ELR (cell line): ENCODE results near the gene UBE2J2.
"Not testable (repeated sequence)": the region's sequence is repeated elsewhere in the genome, so short reads cannot be mapped to it uniquely, and the experiment has no call there.

ENCODE experiments used
- DNase-seq: peaks from one replicate; pipeline ENCODE4 v3.0.0-alpha.2; 2015; ENCODE audit warnings: low read depth

UBE2J2 gene

DNA sequence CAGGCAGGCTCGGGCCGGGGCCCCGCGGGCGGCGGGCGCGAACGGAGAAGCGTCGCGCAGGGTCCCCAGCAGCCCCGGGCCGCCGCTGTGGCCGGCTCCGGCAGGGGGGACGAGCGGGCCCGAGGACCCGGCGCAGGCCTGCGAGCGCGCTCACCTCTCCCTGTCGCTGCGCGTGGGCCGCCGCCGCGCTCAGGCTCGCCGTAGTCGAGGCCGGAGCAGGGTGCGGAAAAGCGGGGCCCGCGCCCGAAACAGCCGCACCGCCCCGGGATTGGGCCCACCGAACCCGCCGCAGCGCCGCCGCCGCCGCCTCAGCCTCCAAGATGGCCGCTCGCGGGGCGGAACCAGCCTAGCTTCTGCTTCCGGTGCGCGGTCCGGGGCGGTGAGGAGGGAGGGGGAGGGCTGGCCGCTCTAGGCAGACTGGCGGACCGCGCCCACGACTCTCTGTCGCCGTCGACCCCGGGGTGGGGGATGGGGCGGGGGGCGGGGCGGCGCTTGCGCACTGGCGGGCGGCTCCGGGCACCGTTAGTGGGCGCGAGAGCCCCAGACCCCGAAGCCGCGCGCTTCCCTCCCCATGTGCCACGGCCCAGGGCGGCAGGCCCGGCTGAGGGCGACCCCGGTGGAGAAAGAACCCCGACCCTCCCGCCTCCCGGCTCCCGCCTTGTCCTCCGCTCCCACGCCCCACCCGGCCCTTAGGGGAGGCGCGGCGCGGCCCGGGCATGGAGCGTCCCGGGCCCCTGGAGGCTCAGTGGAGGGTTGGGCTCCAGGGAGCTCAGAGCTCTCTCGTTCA lies at the start of gene UBE2J2:
TSS of gene UBE2J2 (minus strand) at position 343 of the 787 bp plus-strand sequence. CDS start 5,862 bp downstream, outside the sequence.
- DNase-seq, result peak; percentile 92

DNA sequence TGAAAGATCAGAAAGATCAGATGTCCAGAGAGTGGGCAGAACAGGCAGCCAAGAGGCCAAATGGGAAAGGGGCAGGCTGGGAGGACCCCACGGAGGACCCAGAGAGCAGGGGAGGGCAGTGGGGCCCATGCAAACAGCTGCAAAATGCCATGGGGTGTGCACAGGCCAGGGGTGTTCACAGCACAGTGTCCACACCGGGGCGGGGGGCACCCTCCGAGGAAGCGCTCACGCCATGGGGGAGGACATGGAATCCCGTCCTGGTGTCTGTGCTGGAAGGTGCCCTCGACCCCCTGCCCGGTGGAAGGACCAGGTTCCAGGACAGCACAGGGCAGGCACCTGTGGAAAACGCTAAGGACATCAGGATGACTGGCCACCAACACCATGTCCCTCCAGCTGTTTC lies 49.3 kb upstream of the UBE2J2 start:
- DNase-seq, result no peak

DNA sequence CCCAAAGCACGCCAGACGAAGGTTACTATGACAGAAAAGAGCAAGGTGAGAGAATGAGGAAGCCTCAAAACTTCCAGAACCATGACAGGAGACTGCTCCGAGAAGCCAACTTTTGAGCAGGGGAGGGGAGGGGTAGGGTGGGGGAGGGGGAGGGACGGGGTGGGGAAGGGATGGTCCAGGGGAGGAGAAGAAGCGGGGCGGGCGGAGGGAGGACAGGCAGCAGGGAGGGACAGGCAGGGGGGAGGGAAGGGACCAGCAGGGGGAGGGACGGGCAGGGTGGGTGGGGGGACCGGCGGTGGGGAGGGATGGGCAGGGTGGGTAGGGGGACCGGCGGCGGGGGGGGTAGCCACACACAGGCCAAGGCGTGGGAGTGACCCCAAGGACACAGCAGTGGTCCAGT lies 48.8 kb upstream of the UBE2J2 start:
- DNase-seq, result no peak

DNA sequence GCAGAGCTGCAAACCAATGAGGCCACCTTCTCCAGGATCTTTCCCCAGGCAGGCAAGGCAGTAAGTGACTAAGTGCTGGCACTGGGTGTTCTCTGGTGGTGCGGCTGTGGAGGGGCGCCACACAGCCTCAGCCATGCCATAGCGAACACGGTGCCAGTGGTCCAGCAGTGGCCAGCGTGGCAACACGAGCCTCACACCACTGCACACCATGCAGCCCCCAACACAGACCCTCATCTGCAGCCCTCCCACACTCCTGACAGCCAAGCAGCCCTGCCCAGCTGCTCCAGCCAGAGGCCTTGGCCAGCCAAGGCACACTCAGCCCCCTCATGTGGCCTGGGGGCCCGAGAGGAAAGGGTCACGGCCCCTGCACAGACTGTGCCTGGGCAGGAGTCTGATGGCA lies 47.8 kb upstream of the UBE2J2 start:
- DNase-seq, result no peak

DNA sequence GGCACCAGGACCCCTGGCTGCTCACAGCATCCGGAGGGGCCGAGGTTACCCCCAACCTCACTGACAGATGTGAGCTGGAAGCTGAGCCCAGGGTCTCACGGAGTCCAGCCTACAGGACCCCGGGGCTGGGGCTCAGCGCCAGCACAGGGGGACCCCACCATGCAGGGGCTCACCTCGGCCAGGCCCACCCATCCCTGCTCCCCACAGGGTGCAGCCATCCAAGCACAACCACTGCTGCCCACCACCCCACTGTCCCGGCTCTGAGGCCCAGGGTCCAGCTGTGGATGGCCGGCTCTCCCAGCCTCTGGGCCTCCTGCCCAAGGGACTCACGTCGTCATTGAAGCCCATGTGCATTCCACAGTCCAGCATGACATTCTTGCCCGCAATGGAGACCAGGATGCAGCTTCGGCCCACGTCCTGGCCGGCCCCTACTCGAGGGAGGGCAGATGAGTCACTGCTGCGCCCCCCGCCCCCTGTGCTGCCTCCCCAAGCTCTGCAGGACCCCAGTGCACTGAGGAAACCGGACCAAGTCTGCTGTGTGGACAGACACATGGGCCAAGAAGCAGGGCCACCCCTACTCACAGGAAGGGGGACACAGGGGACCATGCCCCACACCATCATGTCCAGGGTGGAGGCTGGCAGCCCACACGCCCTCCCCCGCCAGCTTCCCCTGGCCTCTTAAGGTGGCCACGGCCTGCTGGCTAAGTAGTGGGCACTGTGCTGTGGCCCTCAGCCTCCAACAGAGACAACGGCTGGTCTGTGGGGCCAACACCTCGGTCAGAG lies 47.2 kb upstream of the UBE2J2 start:
- no peak for DNase-seq

DNA sequence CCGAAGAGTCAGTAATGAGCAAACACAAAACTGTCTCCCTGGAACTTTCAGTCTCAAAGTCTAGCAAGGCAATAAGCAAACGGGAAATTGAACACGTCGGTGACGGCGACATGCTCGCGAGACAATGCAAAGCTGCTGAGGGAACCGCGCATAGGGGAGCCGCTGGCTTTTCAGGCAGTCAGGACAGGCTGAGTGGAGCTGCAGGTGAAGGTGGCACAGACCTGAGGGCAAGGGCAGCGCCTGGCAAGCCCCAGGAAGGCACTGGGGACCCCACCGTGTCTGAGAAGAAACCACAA lies 45.9 kb upstream of the UBE2J2 start:
- DNase-seq, result no peak

DNA sequence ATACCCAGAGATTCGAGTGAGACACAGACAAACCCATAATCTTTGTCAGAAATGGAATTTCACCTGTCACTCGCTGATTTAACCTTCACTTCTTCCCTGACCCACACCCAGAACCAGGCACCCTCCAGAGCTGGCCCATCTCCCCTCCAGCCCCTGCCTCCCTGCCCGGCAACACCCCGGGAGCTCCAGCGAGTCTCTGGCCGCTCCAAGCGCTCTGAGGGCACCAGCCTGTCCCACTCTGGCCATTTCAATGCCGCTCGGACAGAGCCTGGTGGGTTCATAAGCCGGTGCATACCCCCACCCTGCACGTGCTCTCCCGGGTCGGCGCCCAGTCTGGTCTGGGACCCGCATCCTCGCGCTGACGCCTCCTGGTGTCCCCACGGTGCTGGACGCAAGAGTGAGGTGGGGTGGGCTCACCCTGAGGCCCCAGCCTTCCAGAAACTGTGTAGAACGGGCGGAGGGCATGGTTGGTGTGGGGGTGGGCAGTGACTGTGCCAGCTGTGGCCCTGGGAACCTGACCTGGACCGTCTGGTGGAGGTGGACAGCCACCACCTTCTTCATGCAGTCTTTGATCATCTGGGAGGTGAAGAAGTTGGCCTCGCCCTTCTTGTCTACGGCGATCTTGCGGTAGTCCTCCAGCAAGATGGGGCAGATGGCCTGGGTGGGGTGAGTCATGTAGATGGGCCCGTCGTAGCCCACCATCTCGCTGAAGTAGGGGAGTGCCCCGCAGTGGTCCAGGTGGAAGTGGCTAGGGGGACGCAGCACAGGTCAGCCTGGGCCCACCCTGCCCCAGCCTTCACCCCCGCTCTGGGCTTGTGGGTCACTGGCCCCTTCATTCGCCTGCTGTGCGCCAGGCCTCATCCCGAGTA lies 45.4 kb upstream of the UBE2J2 start:
- no peak for DNase-seq

DNA sequence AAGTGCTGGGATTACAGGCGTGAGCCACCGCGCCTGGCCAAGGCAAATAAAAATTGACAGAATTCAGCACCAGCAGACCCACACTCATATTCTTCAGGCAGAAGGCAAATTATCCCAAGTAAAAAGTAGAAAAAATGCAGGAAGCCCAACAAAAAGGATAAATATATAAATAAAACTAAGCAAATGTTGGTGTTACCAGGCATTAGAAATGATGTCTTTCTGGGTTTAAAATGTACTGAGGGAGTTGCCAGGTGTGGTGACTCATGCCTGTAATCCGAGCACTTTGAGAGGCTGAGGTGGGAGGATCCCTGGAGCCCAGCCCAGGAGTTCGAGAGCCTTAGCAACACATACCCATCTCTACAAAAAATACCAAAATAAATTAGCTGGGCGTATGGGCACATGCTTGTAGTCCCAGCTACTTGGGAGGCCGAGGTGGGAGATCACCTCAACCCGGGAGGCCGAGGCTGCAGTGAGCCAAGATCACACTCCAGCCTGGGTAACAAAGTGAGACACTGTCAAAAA lies 44.5 kb upstream of the UBE2J2 start:
- DNase-seq, result peak; percentile 88

DNA sequence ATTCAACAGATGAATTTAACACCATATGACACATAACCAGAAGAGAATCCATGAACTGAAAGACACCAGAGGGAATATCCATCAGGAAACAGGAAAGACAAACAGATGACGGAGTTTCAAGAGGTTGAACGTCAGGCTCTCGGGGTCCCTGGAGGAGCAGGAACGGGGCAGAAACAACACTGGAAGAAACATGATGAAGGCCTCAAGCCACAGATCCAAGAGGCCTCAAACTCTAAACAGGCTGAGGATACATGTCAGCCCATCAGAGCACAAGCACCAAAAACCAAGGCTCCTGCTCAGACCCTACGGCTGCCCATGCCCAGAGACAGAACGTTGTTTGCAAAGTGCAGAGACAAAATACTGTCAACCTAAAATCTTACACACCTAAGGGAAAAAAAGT lies 43.8 kb upstream of the UBE2J2 start:
- no peak for DNase-seq

DNA sequence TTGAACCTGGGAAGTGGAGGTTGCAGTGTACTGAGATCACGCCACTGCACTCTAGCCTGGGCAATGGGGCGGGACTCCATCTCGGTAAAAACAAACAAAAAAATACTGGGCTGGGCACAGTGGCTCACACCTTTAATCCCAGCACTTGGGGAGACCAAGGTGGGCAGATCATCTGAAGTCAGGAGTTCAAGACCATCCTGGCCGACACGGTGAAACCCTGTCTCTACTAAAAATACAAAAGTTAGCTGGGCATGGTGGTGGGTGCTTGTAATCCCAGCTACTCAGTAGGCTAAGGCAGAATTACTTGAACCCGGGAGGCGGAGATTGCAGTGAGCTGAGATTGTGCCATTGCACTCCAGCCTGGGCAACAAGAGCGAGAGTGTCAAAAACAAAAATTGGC lies 42.5 kb upstream of the UBE2J2 start:
- not testable (repeated sequence) for DNase-seq

DNA sequence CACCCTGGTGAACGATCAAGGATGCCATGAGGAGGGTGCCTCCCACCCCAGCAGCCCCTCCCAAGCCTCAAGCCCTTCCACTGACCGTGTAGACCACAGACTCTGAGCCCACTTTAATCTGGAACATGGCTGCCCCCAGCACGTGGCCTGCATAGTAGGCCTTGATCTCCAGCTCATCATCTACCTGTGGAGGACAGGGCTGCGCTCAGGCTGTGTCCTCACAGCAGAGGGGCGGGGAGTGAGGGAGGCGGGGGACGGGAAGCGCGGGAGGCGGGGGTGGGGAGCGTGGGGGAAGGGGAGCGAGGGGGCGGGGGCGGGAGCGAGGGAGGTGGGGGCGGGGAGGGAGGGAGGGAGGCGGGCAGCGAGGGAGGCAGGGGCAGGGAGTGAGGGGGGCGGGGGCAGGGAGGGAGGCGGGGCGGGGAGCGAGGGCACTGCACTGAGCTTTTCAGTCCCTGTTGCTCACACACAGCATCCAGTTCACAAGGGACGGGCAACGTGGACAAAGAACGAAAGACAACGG lies 41.8 kb upstream of the UBE2J2 start:
- no peak for DNase-seq

DNA sequence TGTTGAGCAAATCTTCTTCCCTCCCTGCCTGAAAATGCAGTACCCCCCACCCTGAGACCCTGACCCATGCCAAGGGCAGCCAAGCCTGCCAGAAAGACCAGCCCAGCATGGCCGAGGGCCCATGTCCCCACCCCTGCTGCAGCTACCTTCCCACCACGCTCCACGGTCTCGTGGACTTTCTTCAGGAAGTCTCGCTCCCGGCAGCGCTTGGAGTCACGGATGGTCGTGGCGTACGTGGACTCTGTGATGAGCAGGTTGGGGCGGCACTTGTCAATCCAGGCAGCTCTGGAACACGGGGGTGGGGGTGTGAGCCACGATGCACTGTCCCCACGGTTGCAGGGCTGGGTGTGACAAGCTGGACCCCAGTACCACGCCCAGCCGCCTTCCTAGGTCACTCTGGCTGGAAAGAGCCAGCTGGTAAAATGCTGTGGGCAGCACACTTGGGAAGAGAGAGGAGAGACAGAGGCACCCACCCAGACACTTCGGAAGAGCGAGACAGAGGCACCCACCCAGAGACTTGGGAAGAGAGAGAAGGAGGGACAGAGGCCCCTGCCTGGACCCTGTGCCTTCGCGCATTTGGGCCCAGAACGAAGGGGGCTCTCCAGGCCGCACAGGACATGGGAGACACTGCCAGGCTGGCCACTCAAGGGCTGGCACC lies 41.2 kb upstream of the UBE2J2 start:
- DNase-seq, result no peak

DNA sequence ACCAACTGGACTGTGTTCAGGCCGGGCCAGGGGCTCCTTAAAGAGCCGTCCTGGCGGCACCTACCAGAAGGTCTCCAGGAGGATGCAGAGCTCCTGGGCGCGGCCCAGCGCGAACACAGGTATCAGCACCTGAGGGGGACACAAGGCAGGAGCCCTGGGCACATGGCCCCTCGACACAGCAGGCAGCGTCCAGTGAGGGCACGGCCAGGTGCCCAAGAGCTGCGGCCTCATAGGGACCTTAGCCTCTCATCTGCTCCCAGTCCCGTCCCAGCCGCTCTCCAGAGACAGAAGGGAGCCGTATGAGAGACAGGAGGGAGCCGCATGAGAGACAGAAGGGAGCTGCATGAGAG lies 40.6 kb upstream of the UBE2J2 start:
- DNase-seq, result no peak

DNA sequence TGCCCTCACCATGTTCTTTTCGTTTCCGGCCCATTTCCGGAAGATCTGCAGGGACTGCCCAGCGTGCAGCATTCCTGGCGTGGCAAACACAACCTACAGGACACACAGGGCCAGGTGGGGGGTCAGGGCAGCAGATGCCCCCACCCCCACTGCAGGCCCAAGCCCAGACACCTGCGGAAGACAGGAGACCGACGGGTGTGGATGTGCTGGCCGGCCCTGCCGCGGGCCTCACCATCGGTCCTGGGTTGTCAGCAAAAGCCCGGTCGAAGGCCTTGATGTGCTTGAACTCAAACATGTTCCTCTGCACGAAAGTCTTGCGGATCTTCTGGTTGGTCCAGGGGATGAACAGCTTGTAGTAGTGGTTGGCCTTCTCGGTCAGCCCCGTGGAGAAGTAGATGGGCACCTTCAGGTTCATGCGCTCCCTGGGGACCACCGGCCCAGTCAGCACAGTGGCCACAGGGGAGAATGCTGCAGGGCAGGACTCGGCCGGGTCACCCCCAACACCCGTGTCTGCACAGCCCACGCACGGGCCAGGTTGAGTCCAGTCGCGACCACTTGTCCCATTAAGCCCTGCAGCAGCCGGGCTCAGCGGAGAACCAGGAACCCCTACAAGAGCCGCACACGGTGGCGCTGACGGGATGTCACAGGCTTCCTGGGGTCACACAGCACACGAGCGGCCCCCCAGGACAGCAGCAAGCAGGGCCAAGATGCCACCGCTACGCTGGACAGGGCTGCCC lies 40.0 kb upstream of the UBE2J2 start:
- no peak for DNase-seq

DNA sequence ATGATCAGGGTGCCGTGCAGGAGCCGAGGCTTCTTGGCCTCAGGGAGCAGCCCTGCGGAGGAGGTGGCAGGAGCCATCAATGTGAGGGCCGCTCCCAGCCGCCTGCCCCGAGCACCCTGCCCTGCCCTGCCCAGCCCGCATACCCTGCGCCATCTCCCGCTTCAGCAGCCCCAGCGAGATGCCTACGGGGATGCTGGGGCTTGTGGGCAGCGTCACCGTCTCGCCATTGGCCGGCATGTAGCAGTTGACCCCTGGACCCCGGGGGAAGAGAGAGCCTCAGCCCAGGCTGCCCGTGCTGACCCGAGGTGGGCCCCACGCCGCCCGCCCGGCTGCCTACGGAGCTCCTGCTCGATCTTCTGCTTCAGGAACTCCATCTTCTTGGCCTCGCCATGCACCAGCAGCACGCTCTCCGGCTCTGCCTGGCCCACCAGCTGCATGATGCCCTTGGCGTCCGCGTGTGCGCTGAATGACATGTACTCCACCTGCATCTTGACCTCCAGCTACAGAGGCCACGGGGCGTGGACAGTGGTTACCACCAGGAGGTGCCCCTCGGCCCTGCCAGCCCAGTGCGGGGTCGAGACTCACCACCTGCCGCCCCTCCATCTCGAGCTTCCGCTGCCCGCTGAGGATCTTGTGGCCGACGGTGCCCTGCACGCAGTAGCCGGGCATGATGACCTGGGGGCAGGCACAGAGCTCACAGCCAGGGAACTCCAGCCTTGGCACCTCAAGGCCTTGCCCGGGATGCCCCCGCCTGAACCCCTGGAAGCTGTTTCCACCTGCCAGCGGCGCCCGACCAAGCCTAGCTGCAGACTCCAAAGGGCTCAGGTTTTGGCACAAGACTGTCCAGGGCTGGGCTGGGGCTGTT lies 39.0 kb upstream of the UBE2J2 start:
- no peak for DNase-seq

DNA sequence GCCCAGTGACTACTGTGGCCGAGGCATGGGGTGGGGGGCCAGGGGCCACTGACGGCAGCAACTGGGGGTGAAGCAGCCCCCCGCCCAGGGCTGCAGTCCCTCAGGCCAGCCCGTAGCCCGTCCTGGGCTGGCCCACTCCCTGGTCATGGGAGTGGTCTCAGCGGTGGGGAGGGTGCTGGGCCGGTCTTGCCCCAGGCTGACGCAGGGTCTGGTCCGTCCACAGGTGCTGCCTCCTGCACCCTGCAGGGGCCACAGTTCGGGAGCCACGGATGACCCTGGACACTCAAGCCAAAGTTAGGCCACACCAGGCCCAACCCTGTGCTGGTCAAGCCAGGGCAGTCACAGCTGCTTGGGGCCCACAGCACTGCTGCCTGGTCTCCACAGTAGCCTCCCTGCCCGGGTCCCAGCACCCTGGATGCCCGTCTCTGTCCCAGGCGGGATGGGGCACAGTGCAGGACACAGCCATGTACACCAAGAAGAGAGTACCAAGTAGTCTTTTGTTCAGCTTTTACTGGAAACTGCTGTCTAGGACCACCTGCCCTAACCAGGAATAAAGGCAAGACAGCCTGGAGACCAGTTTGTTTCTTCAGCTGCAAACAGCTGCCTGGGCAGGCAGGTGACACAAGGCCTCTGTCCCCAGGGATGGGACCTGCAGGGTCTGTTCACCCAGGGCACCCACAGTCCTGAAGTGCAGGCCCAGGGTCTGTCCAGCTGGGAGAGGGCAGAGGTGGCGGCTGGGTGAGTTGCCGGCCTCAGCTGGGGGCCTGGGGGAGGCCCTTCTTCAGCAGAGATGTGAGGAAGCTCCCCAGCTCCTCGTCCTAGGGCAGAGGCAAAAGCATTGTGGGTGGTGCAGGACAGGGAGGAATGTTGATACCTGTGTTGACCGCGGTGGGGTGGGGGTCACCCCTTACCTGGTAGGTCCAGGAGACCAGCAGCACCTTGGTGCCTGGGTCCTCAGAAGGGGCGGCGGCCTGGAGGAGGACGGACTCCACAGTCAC lies 37.8 kb upstream of the UBE2J2 start:
- DNase-seq, result no peak

DNA sequence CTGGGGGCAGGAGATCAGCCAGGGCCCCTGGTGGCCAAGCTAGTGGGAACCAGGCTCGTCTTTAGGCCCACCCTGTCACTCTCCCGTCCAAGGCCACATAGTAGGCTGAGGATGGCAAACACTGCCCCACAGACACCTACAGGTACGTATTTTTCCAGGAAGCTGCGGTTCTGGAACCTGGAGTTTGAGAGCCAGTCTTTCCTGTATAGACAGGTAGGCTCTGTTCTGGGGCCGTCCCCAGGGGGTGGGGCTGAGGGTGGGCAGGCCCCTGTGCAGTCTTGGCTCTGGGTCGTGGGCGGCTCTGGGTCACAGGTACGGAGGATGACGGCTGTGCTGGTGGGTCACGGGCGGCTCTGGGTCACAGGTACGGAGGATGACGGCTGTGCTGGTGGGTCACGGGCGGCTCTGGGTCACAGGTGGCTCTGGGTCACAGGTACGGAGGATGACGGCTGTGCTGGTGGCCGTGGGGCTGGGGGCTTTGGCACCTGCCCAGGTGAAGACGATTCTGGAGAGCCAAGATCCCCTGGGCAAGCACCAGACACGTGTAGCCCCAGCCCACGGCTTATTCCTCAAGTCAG lies 36.9 kb upstream of the UBE2J2 start:
- DNase-seq, result no peak

DNA sequence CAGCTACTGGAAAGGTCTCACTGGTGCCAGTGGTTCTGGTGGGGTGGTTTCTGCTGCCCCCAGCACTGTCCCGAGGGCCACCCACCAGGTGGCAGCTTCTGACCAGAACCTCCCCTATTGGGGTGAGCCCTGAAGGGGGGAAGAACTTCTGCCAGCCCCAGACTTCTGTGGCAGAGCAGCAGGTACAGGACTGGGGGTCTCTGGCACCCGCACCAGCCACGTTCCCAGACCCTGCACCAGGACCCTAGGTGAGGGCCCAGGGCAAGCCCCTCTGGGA lies 36.4 kb upstream of the UBE2J2 start:
- DNase-seq, result no peak
